Nephron progenitor cell (in vitro differentiated cells): ENCODE measurements around the gene RETN.

ENCODE experiments used
- DNase-seq: peaks from one replicate; pipeline ENCODE4 v3.0.0; 2021
- H3K27ac Mint-ChIP-seq: 2 replicates; pipeline ENCODE4 v1.8.0; 2021; ENCODE audit warnings: mild to moderate bottlenecking, moderate library complexity, mixed read lengths
- H3K27me3 Mint-ChIP-seq: 2 replicates; pipeline ENCODE4 v1.8.0; 2021; ENCODE audit warnings: mild to moderate bottlenecking, low read depth, mixed read lengths; ENCODE audit not compliant: poor library complexity
- H3K36me3 Mint-ChIP-seq: 2 replicates; pipeline ENCODE4 v1.8.0; 2021; ENCODE audit warnings: low read depth, mixed read lengths
- H3K4me1 Mint-ChIP-seq: 2 replicates; pipeline ENCODE4 v1.8.0; 2021; ENCODE audit warnings: mixed read lengths
- H3K4me3 Mint-ChIP-seq: 2 replicates; pipeline ENCODE4 v1.8.0; 2021; ENCODE audit warnings: mild to moderate bottlenecking, moderate library complexity, mixed read lengths
- H3K9me3 Mint-ChIP-seq: 2 replicates; pipeline ENCODE4 v1.8.0; 2021; ENCODE audit warnings: mild to moderate bottlenecking, moderate library complexity, mixed read lengths
- TF ChIP-seq, protein P1 (sequence below): fragments of 200-600 bp; sonication (generic); IDR thresholded peaks from 2 replicates; pipeline ENCODE4 v1.5.0; 2021; ENCODE audit warnings: antibody characterized with exemption

RETN gene

DNA sequence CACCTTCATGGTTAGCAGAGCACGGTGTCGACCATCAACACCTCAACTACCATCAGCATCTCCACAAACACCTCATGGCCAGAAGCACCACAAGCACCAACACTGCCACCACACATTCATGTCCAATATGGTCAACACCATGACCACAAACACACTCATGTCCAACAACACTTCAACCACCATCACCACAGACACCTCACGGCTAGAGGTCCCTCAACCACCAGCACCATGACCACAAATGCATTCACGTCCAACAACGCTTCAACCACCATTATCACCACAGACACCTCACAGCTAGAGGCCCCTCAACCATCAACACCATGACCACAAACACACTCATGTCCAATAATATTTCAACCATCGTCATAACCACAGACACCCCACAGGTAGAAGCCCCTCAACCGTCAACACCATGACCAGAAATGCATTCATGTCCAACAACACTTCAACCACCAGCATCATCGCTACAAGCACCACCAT lies 22.0 kb downstream of the RETN start:
- no peak overlapping the region for H3K27ac Mint-ChIP-seq
- peaks cover 9% of the 10 kb centered on the region for H3K27me3 Mint-ChIP-seq
- no peaks in the 10 kb centered on the region for H3K9me3 Mint-ChIP-seq
- no peak for DNase-seq
- H3K36me3 Mint-ChIP-seq: peaks cover 3% of the 10 kb centered on the region
- TF ChIP-seq, protein P1, sequence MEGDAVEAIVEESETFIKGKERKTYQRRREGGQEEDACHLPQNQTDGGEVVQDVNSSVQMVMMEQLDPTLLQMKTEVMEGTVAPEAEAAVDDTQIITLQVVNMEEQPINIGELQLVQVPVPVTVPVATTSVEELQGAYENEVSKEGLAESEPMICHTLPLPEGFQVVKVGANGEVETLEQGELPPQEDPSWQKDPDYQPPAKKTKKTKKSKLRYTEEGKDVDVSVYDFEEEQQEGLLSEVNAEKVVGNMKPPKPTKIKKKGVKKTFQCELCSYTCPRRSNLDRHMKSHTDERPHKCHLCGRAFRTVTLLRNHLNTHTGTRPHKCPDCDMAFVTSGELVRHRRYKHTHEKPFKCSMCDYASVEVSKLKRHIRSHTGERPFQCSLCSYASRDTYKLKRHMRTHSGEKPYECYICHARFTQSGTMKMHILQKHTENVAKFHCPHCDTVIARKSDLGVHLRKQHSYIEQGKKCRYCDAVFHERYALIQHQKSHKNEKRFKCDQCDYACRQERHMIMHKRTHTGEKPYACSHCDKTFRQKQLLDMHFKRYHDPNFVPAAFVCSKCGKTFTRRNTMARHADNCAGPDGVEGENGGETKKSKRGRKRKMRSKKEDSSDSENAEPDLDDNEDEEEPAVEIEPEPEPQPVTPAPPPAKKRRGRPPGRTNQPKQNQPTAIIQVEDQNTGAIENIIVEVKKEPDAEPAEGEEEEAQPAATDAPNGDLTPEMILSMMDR: no peak
- peaks cover 3% of the 10 kb centered on the region for H3K4me1 Mint-ChIP-seq
- no peak overlapping the region for H3K4me3 Mint-ChIP-seq

DNA sequence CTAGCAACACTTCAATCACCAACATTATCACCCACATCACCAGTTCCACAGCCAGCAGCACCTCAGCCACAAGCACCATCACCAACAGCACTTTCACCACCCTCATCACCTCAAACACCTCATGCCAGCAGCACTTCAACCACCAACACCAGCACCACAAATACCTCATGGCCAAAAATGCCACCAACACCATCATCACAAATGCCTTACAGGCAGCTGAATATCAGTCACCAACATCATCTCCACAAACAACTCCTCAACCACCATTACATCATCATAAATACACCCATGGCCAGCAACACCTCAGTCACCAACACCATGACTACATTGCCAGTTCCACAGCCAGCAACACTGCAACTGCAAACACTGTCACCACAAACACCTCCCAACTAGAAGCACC lies 22.6 kb downstream of the RETN start:
- TF ChIP-seq, protein P1: no peak
- no peaks in the 10 kb centered on the region for H3K9me3 Mint-ChIP-seq

GRCh38 chr19:7692417-7693088 lies 23.7 kb downstream of the RETN start:
- Mint-ChIP-seq H3K36me3 (no peaks in the 10 kb centered on the region), H3K9me3 (no peaks in the 10 kb centered on the region), H3K27ac (no peak overlapping the region), H3K4me1 (no peaks in the 10 kb centered on the region), H3K27me3 (peaks cover 21% of the 10 kb centered on the region), H3K4me3 (no peak overlapping the region)
- TF ChIP-seq, protein P1: no peak
- DNase-seq: no peak

More for the DNA sequence above, 22.6 kb downstream of the RETN start:
- Mint-ChIP-seq H3K4me1 (no peaks in the 10 kb centered on the region), H3K36me3 (no peaks in the 10 kb centered on the region), H3K27me3 (peaks cover 10% of the 10 kb centered on the region), H3K27ac (no peak overlapping the region), H3K4me3 (no peak overlapping the region)
- DNase-seq: no peak

- H3K4me3 Mint-ChIP-seq: no peak overlapping the region
- H3K27me3 Mint-ChIP-seq: peaks cover 39% of the 10 kb centered on the region
- H3K4me1 Mint-ChIP-seq: no peaks in the 10 kb centered on the region
- no peak for DNase-seq
- TF ChIP-seq, protein P1: no peak
- H3K9me3 Mint-ChIP-seq: no peaks in the 10 kb centered on the region
- H3K27ac Mint-ChIP-seq: no peak overlapping the region
- H3K36me3 Mint-ChIP-seq: no peaks in the 10 kb centered on the region
These were observed 25.6 kb downstream of the RETN start for GRCh38 chr19:7694499-7694898.

GRCh38 chr19:7697721-7698287 lies 29.0 kb downstream of the RETN start:
- Mint-ChIP-seq H3K27me3 (peaks cover 56% of the 10 kb centered on the region), H3K4me3 (no peak overlapping the region), H3K36me3 (no peaks in the 10 kb centered on the region), H3K4me1 (no peaks in the 10 kb centered on the region), H3K9me3 (no peaks in the 10 kb centered on the region), H3K27ac (no peak overlapping the region)
- TF ChIP-seq, protein P1: no peak
- DNase-seq: no peak

GRCh38 chr19:7698583-7698982 lies 29.7 kb downstream of the RETN start:
- Mint-ChIP-seq H3K27ac (no peak overlapping the region), H3K9me3 (no peaks in the 10 kb centered on the region), H3K27me3 (peaks cover 64% of the 10 kb centered on the region), H3K36me3 (no peaks in the 10 kb centered on the region), H3K4me3 (no peak overlapping the region), H3K4me1 (no peaks in the 10 kb centered on the region)
- TF ChIP-seq, protein P1: no peak
- no peak for DNase-seq
